HUDEP-2 (cell line): ENCODE data around the gene C19orf73.
"Not testable (repeated sequence)": the region's sequence is repeated elsewhere in the genome, so short reads cannot be mapped to it uniquely, and the experiment has no call there.

Experiments used
- DNase-seq, 76 experiments: peaks; one replicate each; lab custom pipeline; 2025; ENCODE audit not compliant: unreplicated experiment in 76 of 76; lab: John Stamatoyannopoulos, UW

The C19orf73 gene

GRCh38 chr19:49125025-49125731, 6.2 kb upstream of the C19orf73 start:
- DNase-seq, result no peak

GRCh38 chr19:49123285-49123684, 4.3 kb upstream of the C19orf73 start:
- not testable (repeated sequence) for DNase-seq

- peak in 5 of 76 experiments; percentile 21 to 38 (median 25) for DNase-seq
Measured at GRCh38 chr19:49121841-49122240, 2.9 kb upstream of the C19orf73 start.

- DNase-seq, result no peak
Measured at GRCh38 chr19:49120868-49121267, 1.9 kb upstream of the C19orf73 start.

GRCh38 chr19:49120325-49120683, 1.4 kb upstream of the C19orf73 start:
- no peak for DNase-seq

- peak in 12 of 76 experiments; percentile 11 to 44 (median 21) for DNase-seq
Measured at GRCh38 chr19:49119411-49120324, 725 bp upstream of the C19orf73 start, which contains the start of gene PPFIA3. Gene PPFIA3, plus strand, starts transcription at chr19:49119544. Its CDS starts 8,330 bp downstream, at chr19:49127874.

GRCh38 chr19:49117677-49118564, 1.0 kb downstream of the C19orf73 start:
- DNase-seq, result peak in 1 of 76 experiments; percentile 5

GRCh38 chr19:49116544-49116943, 2.4 kb downstream of the C19orf73 start:
- DNase-seq, result peak in 61 of 76 experiments; percentile 24 to 83 (median 56)

- DNase-seq, result peak in 37 of 76 experiments; percentile 12 to 70 (median 47)
Measured at GRCh38 chr19:49114630-49115363, 4.1 kb downstream of the C19orf73 start.

GRCh38 chr19:49113762-49114629, 4.9 kb downstream of the C19orf73 start, which contains the start of gene LIN7B:
Gene LIN7B, plus strand, starts transcription at chr19:49114370. Its CDS starts 35 bp downstream, at chr19:49114405.
- DNase-seq, result peak in 68 of 76 experiments; percentile 22 to 96 (median 66)

GRCh38 chr19:49111218-49111998, 7.5 kb downstream of the C19orf73 start:
- no peak for DNase-seq

GRCh38 chr19:49110567-49110966, 8.4 kb downstream of the C19orf73 start:
- DNase-seq, result no peak

GRCh38 chr19:49109569-49110233, 9.2 kb downstream of the C19orf73 start:
- DNase-seq, result no peak

GRCh38 chr19:49109051-49109450, 9.9 kb downstream of the C19orf73 start:
- no peak for DNase-seq

- DNase-seq, result no peak
Measured at GRCh38 chr19:49107625-49108459, 11.1 kb downstream of the C19orf73 start.

- peak in 68 of 76 experiments; percentile 31 to 86 (median 66) for DNase-seq
Measured at GRCh38 chr19:49106648-49107135, 12.3 kb downstream of the C19orf73 start.
